Endothelial cell (in vitro differentiated cells): ENCODE results near the gene MPND. TPM values are rescaled to one million over a fixed set of nuclear protein-coding genes. Genes with fewer than 3 reads are reported as not detected.

ENCODE experiments used
- DNase-seq: peaks from one replicate; pipeline ENCODE4 v3.0.0; 2021; ENCODE audit warnings: low spot score
- H3K27ac Mint-ChIP-seq: one replicate; pipeline ENCODE4 v1.8.0; 2021; ENCODE audit warnings: mixed read lengths, inconsistent platforms; ENCODE audit not compliant: unreplicated experiment
- H3K27me3 Mint-ChIP-seq: one replicate; pipeline ENCODE4 v1.8.0; 2021; ENCODE audit warnings: mild to moderate bottlenecking, moderate library complexity, mixed read lengths, inconsistent platforms; ENCODE audit not compliant: unreplicated experiment
- H3K36me3 Mint-ChIP-seq: one replicate; pipeline ENCODE4 v1.8.0; 2021; ENCODE audit warnings: mild to moderate bottlenecking, low read depth, mixed read lengths, inconsistent platforms; ENCODE audit not compliant: unreplicated experiment
- H3K4me1 Mint-ChIP-seq: one replicate; pipeline ENCODE4 v1.8.0; 2021; ENCODE audit warnings: mild to moderate bottlenecking, mixed read lengths, inconsistent platforms; ENCODE audit not compliant: unreplicated experiment
- H3K4me3 Mint-ChIP-seq: one replicate; pipeline ENCODE4 v1.8.0; 2021; ENCODE audit warnings: mild to moderate bottlenecking, mixed read lengths, inconsistent platforms; ENCODE audit not compliant: unreplicated experiment
- H3K9me3 Mint-ChIP-seq: one replicate; pipeline ENCODE4 v1.8.0; 2021; ENCODE audit warnings: mixed read lengths, inconsistent platforms; ENCODE audit not compliant: unreplicated experiment
- CTCF ChIP-seq: fragments of 200-600 bp; sonication (generic); IDR thresholded peaks from one replicate; pipeline ENCODE4 v1.5.0; 2021; ENCODE audit warnings: antibody characterized with exemption; ENCODE audit not compliant: unreplicated experiment
- total RNA-seq: library from RNA; stranded (reverse); fragmentation: NEBNext Ultra II Directional; extraction: Animal tissue kit (Norgen Biotek cat#: 25700); gene quantifications from one replicate; pipeline ENCODE4 v1.2.1, GENCODE V29; 2021; ENCODE audit not compliant: unreplicated experiment

The MPND gene
- total RNA-seq, 1 donor from 2014 or later, result 18.3 TPM

GRCh38 chr19:4303819-4304537, 39.4 kb upstream of the MPND start:
- no peak for DNase-seq
- H3K4me1 Mint-ChIP-seq, result no peaks in the 10 kb centered on the region
- TF ChIP-seq CTCF, result no peak
- peaks cover 4% of the 10 kb centered on the region for H3K36me3 Mint-ChIP-seq
- no peaks in the 10 kb centered on the region for H3K9me3 Mint-ChIP-seq
- H3K27me3 Mint-ChIP-seq, result peaks cover 4% of the 10 kb centered on the region
- peak overlapping the region; percentile 80 for H3K4me3 Mint-ChIP-seq
- no peak overlapping the region for H3K27ac Mint-ChIP-seq

DNA sequence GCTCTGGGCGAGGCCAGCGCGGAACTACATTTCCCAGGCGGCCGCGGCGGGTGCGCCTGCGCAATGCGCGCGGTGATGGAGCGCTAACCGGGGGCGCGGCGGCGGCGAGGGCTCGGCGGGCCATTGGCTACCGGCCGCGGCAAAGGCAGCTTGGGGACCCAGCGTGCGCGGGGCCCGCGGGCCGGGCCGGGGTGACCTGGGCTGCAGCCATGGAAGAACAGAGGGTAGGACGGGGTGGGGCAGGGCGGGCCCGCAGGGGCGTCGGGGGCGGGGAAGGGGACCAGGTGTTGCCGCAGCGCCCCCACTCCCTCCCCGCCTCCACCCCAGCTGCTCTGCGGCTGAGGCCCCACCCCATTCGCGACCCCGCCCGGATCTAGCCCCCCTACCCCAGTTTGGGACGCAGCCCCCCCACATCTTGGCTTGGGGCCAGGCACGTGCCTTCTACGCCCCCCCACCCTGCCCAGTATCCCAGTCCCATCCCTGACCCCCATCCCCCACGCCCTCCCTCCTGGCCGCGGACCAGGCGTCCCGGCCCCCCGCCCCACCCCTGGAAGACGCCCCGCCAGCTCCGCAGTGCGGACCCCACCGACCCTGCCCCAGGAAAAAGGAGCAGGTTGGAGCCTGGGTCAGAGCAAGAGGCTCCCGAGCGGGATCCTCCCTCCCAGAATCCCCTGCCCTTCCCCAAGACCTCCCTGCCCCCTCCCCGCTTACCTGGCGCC, 38.7 kb upstream of the MPND start, which contains the start of gene FSD1:
FSD1 (plus strand) TSS at position 61 of the 719 bp plus-strand sequence; CDS start at position 210, 149 bp downstream.
- peaks cover 4% of the 10 kb centered on the region for H3K36me3 Mint-ChIP-seq
- no peaks in the 10 kb centered on the region for H3K4me1 Mint-ChIP-seq
- H3K9me3 Mint-ChIP-seq, result no peaks in the 10 kb centered on the region
- peak within 1 kb of the TSS; percentile 80 for H3K4me3 Mint-ChIP-seq
- H3K27ac Mint-ChIP-seq, result no peak within 1 kb of the TSS
- no peak for TF ChIP-seq CTCF
- peaks cover 4% of the 10 kb centered on the region for H3K27me3 Mint-ChIP-seq
- DNase-seq, result peak; percentile 78

DNA sequence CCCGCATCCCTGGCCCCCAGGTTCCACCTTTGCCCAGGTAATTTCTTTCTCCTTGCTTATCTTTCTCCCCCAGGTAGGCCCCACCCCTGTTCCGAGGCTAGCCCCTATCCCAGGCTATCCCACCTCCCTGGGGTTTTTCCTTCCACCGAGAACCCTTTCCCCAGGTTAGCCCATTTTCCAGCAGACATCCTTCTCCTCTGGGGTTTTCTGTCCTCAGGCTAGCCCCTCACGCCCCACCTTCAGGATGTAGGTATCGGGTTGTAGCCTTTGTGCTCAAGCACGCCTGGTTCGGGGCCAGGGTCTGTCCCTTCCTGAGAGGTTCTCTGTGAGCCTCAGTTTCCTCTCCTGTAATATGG, 38.1 kb upstream of the MPND start:
- Mint-ChIP-seq H3K27me3 (peaks cover 4% of the 10 kb centered on the region), H3K9me3 (no peaks in the 10 kb centered on the region), H3K4me3 (no peak overlapping the region), H3K36me3 (peaks cover 4% of the 10 kb centered on the region), H3K4me1 (no peaks in the 10 kb centered on the region), H3K27ac (no peak overlapping the region)
- DNase-seq, result no peak
- no peak for TF ChIP-seq CTCF

GRCh38 chr19:4305659-4306058, 37.7 kb upstream of the MPND start:
- TF ChIP-seq CTCF, result no peak
- peaks cover 4% of the 10 kb centered on the region for H3K36me3 Mint-ChIP-seq
- peak overlapping the region; percentile 25 for H3K4me3 Mint-ChIP-seq
- H3K4me1 Mint-ChIP-seq, result no peaks in the 10 kb centered on the region
- no peak overlapping the region for H3K27ac Mint-ChIP-seq
- no peaks in the 10 kb centered on the region for H3K9me3 Mint-ChIP-seq
- peaks cover 3% of the 10 kb centered on the region for H3K27me3 Mint-ChIP-seq
- no peak for DNase-seq
